ENCODE measurements around the gene NIFK.

DNA sequence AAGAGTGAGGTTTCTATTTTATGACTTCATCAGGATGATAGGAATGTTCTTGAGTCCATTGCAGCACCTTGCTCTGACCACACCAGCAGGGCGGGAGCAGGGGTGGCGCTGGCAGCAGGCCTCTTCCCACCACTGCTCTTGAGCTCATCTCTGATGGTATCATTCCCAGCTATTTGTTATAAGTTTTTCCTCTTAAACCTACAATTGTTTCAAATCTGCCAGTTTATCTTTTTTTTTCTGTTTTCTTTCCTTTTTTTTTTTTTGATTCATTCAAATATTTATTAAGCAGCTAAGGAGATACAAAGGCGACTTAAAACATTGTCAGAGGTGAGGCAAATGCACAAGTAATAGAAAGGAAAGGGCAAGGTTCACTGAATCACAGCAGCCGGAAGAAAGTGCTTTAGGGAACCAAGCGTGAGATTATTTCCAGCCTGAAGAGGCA lies 28.7 kb downstream of the NIFK start:
- TF ChIP-seq EZH2phosphoT487 (IDR thresholded peaks at IDR 0.05; ENCODE audit: insufficient read depth, low read depth) (no peak), EZH2 (IDR thresholded peaks at IDR 0.05; ENCODE audit: insufficient read depth, poor library complexity, severe bottlenecking) (no peak)

Data from GM23248 (cell line).